Subcutaneous adipose tissue (tissue), 4 donors: ENCODE results near the gene PARN. TPM values are rescaled to one million over a fixed set of nuclear protein-coding genes. Genes with fewer than 3 reads are reported as not detected.

Experiments used
- CTCF ChIP-seq: fragments of 450-650 bp; IDR thresholded peaks from one replicate; pipeline ENCODE4 v1.5.1; 2016; ENCODE audit warnings: low read depth, mild to moderate bottlenecking, control low read depth, antibody characterized with exemption, moderate library complexity
- total RNA-seq, 4 donors: library from RNA; depleted of rRNA; stranded (reverse); fragments of >200 nt; gene quantifications; one replicate each; pipeline ENCODE4 v1.1.0, GENCODE V29; 2016

Gene PARN
- total RNA-seq, 4 donors from 2014 or later, result 37.1 to 46.3 (median 39.9) TPM

- no peak for TF ChIP-seq CTCF
Observed at GRCh38 chr16:14428043-14428442, 202.0 kb downstream of the PARN start.

DNA sequence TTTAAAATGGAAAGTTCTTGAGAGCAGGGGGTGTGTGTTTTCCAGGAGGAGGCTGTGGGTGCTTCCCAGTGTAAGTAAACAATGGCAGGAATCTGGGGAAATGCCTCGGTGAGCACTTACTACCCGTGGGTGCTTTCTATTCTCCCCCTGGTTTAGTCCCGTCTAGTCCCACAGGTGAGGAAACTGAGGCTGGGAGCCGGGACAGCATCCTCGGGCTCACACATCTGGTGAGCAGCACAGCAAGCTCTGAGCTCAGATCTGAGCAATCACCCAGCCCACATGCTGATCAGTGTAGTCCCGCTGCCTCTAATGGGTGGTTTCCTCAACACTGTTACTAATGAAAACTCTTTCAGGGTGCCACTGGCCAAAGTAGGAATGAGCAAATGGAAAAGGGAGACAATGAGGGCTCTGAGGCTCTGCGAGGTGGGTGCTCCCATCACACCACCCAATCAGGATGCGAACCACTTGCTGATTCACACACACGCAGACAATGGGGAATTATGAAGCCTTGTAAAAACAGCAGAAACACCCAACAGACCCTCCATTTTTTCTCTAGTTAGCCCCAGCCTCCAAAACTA, 202.6 kb downstream of the PARN start:
- no peak for TF ChIP-seq CTCF

- TF ChIP-seq CTCF, result no peak
Observed at GRCh38 chr16:14424595-14424994, 205.5 kb downstream of the PARN start.

DNA sequence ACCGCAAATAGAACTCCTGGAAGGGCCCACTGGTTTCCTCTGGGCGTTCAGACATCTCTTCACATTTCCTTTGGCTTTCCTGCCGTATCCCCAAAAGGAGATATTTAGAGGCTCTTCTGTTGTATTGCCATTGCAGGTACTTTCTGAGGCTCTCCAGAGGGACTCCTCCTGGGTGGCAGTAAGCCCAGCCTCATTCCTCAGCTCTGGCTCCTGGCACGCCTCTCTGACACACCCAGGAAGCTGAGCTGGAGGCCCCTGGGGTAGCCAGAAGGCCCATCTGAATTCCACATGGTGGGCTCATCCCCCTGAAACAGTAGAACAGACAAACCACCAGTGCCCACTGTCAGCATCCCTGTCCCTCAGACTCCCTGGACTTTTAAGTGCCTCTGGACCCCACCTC, 206.7 kb downstream of the PARN start:
- TF ChIP-seq CTCF, result no peak

- TF ChIP-seq CTCF, result no peak
Observed at GRCh38 chr16:14420721-14421488, 209.2 kb downstream of the PARN start.

- TF ChIP-seq CTCF, result no peak
Observed at GRCh38 chr16:14419817-14420216, 210.2 kb downstream of the PARN start.

- no peak for TF ChIP-seq CTCF
Observed at GRCh38 chr16:14418795-14419225, 211.2 kb downstream of the PARN start.
